ENCODE results near the gene CEP95.

- TF ChIP-seq MYC (IDR thresholded peaks at IDR 0.05; ENCODE audit: low read depth, low read length) = no peak
- TF ChIP-seq POLR2A (IDR thresholded peaks at IDR 0.05; ENCODE audit: extremely low read depth, insufficient read length) = no peak
- no peak for TF ChIP-seq MAX (IDR thresholded peaks at IDR 0.05; ENCODE audit: low read depth, low read length)
Observed at GRCh38 chr17:64537488-64537887, 30.7 kb downstream of the CEP95 start.

Measured in NB4 (cell line).